GM11168 (cell line): ENCODE data around the gene GNAS-AS1.

Experiments used
- in situ Hi-C: fragments of 300-500 bp; cut with MboI; formaldehyde crosslinking; loops from one replicate; pipeline ENCODE4 v1.12.0; 2022; ENCODE audit warnings: low sequenced_read_pairs; ENCODE audit not compliant: unreplicated experiment

GNAS-AS1 gene

DNA sequence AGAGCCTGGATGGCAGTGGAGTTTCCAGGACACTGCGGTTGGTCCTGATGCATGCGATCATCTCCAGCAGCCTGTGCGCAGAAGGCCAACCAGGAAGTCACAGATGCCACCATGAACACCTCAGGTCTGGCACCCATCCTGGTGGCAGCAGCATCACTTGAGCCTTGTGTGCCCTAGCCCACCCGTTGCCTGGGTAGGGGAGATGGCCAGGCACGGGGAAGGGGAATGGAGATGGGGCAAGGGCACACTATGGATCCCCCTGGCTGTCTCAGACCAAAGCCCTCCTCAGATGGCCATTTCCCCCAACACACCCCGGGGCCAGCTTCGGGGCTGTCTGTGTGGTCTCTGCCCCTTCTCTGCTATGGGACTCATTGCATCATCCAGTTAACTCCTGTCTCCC is 58.3 kb downstream of the GNAS-AS1 start:
- in situ Hi-C loops: no loop called here

GRCh38 chr20:58791286-58791685 is 59.4 kb downstream of the GNAS-AS1 start:
- in situ Hi-C loops: no loop called here

GRCh38 chr20:58790454-58790853 is 60.2 kb downstream of the GNAS-AS1 start:
- in situ Hi-C loops: no loop called here

- in situ Hi-C loops: no loop called here
Measured at GRCh38 chr20:58788896-58789544, 61.7 kb downstream of the GNAS-AS1 start.

GRCh38 chr20:58787211-58788005 is 63.3 kb downstream of the GNAS-AS1 start:
- in situ Hi-C loops: no loop called here

DNA sequence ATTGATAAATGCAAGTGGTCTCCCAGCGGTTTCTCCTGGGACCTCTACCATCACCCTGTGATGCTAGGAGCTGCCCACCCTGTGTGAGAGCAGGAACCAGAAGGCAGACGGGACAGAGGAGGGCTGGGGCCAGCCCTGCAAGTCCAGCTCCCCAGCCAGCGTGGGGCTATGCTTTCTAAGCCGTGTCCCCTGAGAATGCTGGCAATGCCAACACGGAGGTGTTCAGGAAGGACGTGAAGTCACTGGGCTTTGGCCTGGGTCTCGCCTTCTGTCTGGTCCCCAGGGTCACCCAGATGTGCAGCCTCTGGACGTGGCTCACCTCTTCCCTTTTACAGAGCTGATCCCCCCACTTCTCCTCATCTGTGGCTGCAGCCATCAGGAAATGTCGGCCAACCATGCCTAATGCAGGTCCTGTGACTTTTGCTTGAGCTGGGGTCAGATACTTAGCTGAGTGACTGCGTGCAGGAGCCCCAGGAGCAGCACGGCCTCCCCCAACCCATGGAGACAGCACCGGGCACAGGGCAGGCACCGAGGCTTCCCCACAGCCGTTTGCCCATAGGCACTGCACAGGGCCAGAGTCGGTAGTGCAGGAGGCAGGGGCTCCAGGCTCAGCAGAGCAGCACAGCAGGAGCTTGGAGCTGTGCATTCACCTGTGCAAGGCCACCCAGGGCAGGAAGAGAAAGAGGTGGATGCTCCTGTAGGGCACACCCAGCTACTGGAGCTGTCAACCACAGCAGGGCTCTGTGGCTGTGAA is 66.2 kb downstream of the GNAS-AS1 start:
- in situ Hi-C loops: no loop called here

GRCh38 chr20:58783511-58784011 is 67.1 kb downstream of the GNAS-AS1 start:
- in situ Hi-C loops: no loop called here

DNA sequence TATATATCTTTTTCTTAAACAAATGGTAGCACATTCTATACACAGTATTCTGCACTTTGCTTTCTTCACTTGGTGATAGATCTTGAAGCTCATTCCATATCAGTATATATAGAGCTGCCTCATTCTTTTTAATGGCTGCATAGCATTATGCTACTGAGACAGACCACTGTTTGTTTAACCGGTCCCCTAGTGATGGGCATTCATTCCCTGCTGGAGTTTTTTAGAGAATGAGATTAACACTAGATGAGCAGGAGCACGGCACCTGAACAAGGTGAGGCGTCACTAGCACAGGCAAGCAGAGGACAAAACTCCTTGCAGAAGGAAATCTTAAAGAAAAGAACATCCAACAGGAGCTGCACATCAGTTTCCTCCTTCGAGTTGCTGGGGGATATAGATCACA is 69.6 kb downstream of the GNAS-AS1 start:
- in situ Hi-C loops: no loop called here

GRCh38 chr20:58778760-58779159 is 71.9 kb downstream of the GNAS-AS1 start:
- in situ Hi-C loops: no loop called here

DNA sequence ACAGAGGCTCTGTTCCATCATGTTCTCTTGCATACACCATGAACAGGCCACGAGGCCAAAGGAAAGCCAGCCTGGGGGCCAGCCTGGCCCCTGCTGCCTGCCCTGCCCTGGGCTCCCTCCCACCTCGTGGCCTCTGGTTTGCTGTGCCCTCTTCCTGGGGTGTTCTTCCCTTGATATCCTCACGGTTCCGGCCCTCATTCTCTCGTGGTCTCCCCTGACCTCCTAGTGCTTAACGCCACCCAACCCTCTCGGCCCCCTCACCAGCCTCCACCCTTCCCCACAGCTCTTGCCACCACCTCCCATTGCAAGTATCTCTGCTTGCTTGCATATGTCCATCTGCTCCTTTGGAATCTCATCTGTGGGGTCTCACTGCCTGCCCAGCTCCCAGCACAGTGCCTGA is 73.0 kb downstream of the GNAS-AS1 start:
- in situ Hi-C loops: no loop called here

DNA sequence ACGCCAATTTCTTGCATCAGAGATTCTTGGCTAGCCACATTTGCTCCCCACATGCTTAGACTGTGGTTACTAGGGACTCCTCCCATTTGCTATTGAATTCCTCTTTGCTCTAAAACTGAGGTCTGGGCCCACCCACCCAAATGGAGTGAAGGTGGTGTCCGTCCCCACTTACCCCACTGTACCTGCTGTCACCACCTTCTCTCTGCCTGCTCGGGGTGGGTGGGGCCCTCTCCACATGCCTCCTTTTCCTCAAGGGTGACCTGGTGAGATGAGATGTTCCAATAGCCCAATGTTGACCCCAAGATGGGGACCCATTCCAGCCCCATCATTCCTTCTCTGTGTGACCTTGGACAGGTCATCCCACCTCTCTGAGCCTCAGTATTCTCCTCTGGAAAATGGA is 74.6 kb downstream of the GNAS-AS1 start:
- in situ Hi-C loops: no loop called here

DNA sequence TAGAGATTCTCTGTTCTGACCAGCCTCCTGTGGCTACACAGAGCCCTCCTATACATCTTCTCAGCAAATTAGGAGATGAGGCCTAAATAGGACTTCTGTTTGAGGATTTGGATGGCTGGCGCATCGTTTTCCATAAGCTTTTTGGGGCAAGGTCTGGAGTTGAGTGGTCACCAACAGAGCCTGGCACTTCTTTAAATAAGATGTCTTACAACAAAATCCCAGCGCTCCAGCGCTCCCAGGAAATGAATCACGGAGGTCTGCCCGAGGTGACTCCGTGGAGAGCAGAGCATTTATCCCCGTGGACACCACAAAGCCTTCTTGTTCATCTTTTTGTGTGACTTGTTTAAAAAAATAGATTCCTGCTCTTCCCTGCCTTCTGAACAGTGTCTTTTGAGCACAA is 75.3 kb downstream of the GNAS-AS1 start:
- in situ Hi-C loops: no loop called here

DNA sequence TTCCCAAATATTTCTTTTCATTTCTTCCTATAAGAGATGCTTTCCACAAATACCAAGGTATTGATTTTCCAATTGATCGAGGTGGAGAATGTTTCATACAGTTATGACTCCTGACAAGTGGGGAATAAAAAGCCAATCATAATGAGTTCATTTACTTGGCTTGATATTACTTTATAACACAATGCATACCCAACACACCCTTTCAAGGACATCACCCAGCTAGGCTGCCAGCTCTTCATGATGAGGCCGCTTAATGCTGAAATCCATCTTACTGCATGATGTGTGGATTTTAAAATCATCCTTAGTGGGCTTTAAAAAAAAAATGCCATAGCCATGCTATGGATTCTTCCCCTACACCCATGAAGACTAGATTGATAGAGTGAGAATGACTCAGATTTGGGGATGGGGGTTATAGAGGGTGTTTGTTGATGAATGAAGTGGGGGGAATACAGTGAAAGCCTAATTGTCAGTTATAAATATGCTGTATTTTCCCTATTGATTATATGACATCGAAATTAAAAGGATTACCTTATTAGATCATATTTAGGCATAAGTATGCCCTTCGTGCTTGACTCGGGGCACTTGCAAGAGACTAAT is 75.9 kb downstream of the GNAS-AS1 start:
- in situ Hi-C loops: no loop called here

- in situ Hi-C loops: no loop called here
Measured at GRCh38 chr20:58774214-58774613, 76.5 kb downstream of the GNAS-AS1 start.

GRCh38 chr20:58772786-58773185 is 77.9 kb downstream of the GNAS-AS1 start:
- in situ Hi-C loops: no loop called here
